GM18520 (cell line): Measurements from ENCODE around the gene HIPK2.

ENCODE experiments used
- ATAC-seq: cut with Tn5 transposase; IDR thresholded peaks from one replicate; pipeline ENCODE4 v1.9.1; 2021; ENCODE audit not compliant: unreplicated experiment

The HIPK2 gene

GRCh38 chr7:139600306-139600705, 177.5 kb downstream of the HIPK2 start:
- no peak for ATAC-seq

- ATAC-seq = no peak
Measured at GRCh38 chr7:139598642-139599041, 179.2 kb downstream of the HIPK2 start.

- no peak for ATAC-seq
Measured at GRCh38 chr7:139597028-139597427, 180.8 kb downstream of the HIPK2 start.

GRCh38 chr7:139596626-139597025, 181.2 kb downstream of the HIPK2 start:
- no peak for ATAC-seq

- ATAC-seq = no peak
Measured at GRCh38 chr7:139595806-139596205, 182.0 kb downstream of the HIPK2 start.

- ATAC-seq = no peak
Measured at GRCh38 chr7:139594911-139595476, 182.8 kb downstream of the HIPK2 start.

GRCh38 chr7:139594090-139594489, 183.7 kb downstream of the HIPK2 start:
- ATAC-seq = no peak

GRCh38 chr7:139592801-139593461, 184.9 kb downstream of the HIPK2 start:
- no peak for ATAC-seq

GRCh38 chr7:139591550-139592195, 186.1 kb downstream of the HIPK2 start:
- no peak for ATAC-seq

GRCh38 chr7:139589474-139589873, 188.3 kb downstream of the HIPK2 start:
- no peak for ATAC-seq

- no peak for ATAC-seq
Measured at GRCh38 chr7:139588632-139589031, 189.2 kb downstream of the HIPK2 start.

- no peak for ATAC-seq
Measured at GRCh38 chr7:139587535-139587934, 190.3 kb downstream of the HIPK2 start.

- ATAC-seq = no peak
Measured at GRCh38 chr7:139586286-139586685, 191.5 kb downstream of the HIPK2 start.

- ATAC-seq = no peak
Measured at GRCh38 chr7:139585042-139585441, 192.8 kb downstream of the HIPK2 start.

- no peak for ATAC-seq
Measured at GRCh38 chr7:139583826-139584553, 193.8 kb downstream of the HIPK2 start.

GRCh38 chr7:139582671-139583155, 195.1 kb downstream of the HIPK2 start:
- no peak for ATAC-seq

- ATAC-seq = no peak
Measured at GRCh38 chr7:139582130-139582650, 195.6 kb downstream of the HIPK2 start.

GRCh38 chr7:139580435-139580834, 197.4 kb downstream of the HIPK2 start:
- ATAC-seq = no peak

GRCh38 chr7:139576179-139576973, 201.4 kb downstream of the HIPK2 start:
- no peak for ATAC-seq

GRCh38 chr7:139575338-139575680, 202.5 kb downstream of the HIPK2 start:
- ATAC-seq = no peak
